AG10803 (cell line): ENCODE data around the gene TAAR8.
"Not testable (repeated sequence)": the region's sequence is repeated elsewhere in the genome, so short reads cannot be mapped to it uniquely, and the experiment has no call there.

Experiments
- DNase-seq: peaks from one replicate; pipeline ENCODE4 v3.0.0; 2010; ENCODE audit warnings: low read depth
- H3K4me3 ChIP-seq: 2 replicates; pipeline ENCODE4 v1.5.1; 2011; ENCODE audit warnings: mild to moderate bottlenecking, low read length, control low read depth
- CTCF ChIP-seq: conservative IDR thresholded peaks from 2 replicates; pipeline ENCODE4 v1.5.1; 2011; ENCODE audit warnings: mild to moderate bottlenecking, low read length, control low read depth, inconsistent platforms

TAAR8 gene

GRCh38 chr6:132524646-132525045 is 27.8 kb upstream of the TAAR8 start:
- TF ChIP-seq CTCF = no peak
- DNase-seq = no peak
- no peak overlapping the region for H3K4me3 ChIP-seq

- H3K4me3 ChIP-seq = no peak overlapping the region
- no peak for TF ChIP-seq CTCF
- DNase-seq = no peak
These were observed 26.6 kb upstream of the TAAR8 start for GRCh38 chr6:132525866-132526265.

- no peak for DNase-seq
- H3K4me3 ChIP-seq = no peak overlapping the region
- no peak for TF ChIP-seq CTCF
These were observed 26.0 kb upstream of the TAAR8 start for GRCh38 chr6:132526461-132526860.

GRCh38 chr6:132527791-132528190 is 24.7 kb upstream of the TAAR8 start:
- DNase-seq = peak; percentile 11
- TF ChIP-seq CTCF = no peak
- H3K4me3 ChIP-seq = no peak overlapping the region

- TF ChIP-seq CTCF = peak; percentile 79
- no peak overlapping the region; the same call in 1 of the 2 replicates for H3K4me3 ChIP-seq
- peak; percentile 58 for DNase-seq
These were observed 22.0 kb upstream of the TAAR8 start for GRCh38 chr6:132530293-132530974.

GRCh38 chr6:132534546-132534945 is 17.9 kb upstream of the TAAR8 start:
- H3K4me3 ChIP-seq, DNase-seq: not testable (repeated sequence)

GRCh38 chr6:132537145-132537544 is 15.3 kb upstream of the TAAR8 start:
- no peak overlapping the region for H3K4me3 ChIP-seq
- no peak for TF ChIP-seq CTCF
- DNase-seq = no peak

- TF ChIP-seq CTCF = no peak
- DNase-seq = no peak
- H3K4me3 ChIP-seq = no peak within 1 kb of the TSS
These were observed 14.5 kb upstream of the TAAR8 start, which contains the start of gene TAAR9 for GRCh38 chr6:132537977-132538376. Gene TAAR9 (plus strand): TSS chr6:132538277. CDS start chr6:132538290, 13 bp downstream.
